ENCODE data around the gene CSGALNACT2.

The CSGALNACT2 gene

DNA sequence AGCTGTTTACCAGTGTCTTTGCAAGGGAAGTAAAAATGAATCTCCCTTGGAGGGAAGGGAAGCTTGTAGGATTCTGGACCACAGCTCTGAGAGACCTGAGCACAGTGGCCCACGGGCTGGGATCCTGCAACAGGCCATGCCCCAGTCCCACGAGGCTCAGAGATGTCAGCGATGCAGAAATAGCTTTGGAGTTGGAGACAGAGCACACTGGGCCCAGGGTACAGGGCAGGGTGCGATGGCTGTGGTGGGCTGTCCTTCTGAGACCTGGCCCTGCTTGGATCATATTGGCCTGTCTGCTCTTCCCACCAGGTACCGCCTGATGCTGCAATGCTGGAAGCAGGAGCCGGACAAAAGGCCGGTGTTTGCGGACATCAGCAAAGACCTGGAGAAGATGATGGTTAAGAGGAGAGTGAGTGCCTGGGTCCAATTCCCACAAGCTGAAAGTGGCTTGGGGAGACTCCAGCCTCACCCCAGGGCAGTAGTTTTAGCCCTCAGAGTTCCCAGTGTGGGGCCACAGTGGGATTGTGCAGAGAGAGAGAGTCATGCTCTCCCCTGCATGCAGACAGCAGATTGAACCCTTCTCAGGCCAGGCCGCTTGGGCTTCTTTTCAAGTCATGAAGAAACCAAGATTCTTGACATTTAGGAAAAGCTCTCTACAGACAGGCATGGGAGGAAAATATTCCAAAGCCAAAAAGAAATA, 13.5 kb upstream of the CSGALNACT2 start:
- DNase-seq (ENCODE audit: low read depth), result no peak

DNA sequence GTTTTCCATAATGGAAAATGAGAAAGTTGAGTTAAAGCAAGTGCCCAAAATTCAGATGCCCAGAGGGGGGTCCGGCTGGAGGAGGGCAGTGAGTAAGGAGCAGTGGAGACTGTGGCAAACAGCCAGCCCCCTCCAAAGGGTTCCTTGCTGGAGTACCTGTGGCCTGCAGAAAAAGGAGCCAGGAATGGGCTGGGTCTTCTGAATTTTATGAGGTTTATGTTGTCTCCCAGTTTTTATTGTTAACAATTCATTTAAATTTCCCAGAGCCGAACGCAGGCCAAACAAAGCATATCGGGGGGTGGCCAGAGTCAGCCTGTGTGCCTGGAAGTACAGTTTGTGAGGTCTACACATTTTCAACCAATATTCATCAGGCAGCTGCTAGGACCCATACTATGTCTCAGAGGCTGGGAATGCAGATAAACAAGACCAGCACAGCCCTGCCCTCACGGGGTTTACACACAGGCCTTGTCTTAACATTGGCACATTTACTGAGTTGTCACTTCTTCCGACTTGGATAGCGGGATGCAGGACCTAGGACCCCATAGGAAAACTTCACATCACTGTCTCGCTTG, 12.9 kb upstream of the CSGALNACT2 start:
- no peak for DNase-seq (ENCODE audit: low read depth)

DNA sequence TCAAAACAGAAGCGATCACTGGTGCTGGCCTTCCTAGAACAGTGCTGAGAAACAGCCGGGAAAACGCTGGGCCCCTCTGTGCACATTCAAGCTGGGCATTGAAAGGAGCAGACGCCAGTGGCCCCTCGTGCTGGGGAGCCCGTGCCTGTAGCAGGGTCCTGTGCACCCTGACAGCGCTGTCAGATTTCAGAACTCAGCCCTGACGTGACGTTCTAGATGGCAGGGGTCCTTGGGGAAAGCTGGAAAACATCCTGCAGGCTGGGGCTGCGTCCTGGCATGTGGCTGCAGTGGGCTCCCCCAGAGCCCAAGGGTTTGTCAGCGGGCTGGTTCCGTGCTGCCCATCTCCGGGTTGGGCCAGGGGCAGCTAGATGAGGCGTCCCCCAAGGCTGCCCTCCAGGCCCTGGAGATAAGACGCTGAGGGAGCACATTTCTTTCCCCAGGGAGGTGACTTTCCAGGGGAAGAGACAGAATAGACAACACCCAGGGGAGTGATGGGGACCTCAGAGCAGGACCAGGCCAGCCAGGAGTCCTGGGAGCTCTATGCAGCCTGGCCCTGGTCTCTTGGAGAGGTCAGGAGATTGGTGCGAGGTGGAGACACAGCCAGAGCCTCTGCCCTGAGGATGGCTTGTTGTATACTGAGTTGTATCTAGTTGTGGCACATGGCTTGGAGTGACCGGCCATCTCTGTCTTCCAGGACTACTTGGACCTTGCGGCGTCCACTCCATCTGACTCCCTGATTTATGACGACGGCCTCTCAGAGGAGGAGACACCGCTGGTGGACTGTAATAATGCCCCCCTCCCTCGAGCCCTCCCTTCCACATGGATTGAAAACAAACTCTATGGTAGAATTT, 12.1 kb upstream of the CSGALNACT2 start:
- DNase-seq (ENCODE audit: low read depth), result no peak

DNA sequence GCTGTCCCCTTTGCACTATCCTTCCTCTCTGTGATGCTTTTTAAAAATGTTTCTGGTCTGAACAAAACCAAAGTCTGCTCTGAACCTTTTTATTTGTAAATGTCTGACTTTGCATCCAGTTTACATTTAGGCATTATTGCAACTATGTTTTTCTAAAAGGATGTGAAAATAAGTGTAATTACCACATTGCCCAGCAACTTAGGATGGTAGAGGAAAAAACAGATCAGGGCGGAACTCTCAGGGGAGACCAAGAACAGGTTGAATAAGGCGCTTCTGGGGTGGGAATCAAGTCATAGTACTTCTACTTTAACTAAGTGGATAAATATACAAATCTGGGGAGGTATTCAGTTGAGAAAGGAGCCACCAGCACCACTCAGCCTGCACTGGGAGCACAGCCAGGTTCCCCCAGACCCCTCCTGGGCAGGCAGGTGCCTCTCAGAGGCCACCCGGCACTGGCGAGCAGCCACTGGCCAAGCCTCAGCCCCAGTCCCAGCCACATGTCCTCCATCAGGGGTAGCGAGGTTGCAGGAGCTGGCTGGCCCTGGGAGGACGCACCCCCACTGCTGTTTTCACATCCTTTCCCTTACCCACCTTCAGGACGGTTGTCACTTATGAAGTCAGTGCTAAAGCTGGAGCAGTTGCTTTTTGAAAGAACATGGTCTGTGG, 11.4 kb upstream of the CSGALNACT2 start:
- DNase-seq (ENCODE audit: low read depth), result no peak

DNA sequence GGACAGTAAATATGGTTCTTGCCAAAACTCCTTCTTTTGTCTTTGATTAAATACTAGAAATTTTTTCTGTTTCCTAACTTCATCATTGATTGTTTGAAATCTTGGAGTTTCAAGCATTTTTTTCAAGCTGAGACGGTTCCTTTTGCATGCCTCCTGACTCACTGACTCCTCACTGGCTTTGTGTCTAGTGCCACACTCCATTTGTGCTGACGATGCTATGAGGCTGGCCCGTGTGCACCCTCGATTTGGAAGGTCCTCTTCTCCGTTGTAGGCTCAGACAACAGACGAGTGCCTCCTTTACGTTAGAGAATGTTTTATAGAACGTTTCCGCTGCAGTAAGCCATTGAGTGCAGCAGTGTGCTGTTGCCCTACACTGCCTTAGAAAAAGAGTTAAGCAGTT, 10.8 kb upstream of the CSGALNACT2 start:
- DNase-seq (ENCODE audit: low read depth), result no peak

DNA sequence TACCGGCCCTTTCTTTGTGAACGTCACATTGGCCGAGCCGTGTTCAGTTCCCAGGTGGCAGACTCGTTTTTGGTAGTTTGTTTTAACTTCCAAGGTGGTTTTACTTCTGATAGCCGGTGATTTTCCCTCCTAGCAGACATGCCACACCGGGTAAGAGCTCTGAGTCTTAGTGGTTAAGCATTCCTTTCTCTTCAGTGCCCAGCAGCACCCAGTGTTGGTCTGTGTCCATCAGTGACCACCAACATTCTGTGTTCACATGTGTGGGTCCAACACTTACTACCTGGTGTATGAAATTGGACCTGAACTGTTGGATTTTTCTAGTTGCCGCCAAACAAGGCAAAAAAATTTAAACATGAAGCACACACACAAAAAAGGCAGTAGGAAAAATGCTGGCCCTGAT, 9.9 kb upstream of the CSGALNACT2 start:
- no peak for DNase-seq (ENCODE audit: low read depth)

DNA sequence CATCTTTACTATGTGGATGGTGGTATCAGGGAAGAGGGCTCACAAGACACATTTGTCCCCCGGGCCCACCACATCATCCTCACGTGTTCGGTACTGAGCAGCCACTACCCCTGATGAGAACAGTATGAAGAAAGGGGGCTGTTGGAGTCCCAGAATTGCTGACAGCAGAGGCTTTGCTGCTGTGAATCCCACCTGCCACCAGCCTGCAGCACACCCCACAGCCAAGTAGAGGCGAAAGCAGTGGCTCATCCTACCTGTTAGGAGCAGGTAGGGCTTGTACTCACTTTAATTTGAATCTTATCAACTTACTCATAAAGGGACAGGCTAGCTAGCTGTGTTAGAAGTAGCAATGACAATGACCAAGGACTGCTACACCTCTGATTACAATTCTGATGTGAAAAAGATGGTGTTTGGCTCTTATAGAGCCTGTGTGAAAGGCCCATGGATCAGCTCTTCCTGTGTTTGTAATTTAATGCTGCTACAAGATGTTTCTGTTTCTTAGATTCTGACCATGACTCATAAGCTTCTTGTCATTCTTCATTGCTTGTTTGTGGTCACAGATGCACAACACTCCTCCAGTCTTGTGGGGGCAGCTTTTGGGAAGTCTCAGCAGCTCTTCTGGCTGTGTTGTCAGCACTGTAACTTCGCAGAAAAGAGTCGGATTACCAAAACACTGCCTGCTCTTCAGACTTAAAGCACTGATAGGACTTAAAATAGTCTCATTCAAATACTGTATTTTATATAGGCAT, 9.1 kb upstream of the CSGALNACT2 start:
- no peak for DNase-seq (ENCODE audit: low read depth)

DNA sequence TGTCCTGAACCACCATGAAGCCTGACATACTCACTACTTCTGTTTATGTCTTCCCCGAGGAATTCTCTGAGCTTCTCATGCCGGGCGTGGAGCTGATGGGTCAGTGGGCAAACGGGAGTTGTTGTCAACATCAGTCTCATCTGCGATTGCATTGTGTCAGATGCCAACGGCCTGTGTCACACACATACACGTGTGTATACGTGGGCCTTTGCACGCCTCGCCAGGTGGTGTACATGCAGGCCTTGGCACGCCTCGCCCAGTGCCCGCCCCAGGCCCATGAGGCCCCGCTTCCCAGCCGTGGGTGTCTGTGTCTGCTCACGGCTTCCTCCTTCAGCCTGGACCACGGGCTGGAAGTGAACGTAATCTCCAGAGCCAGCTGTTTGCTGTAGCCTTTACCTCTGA, 7.5 kb upstream of the CSGALNACT2 start:
- DNase-seq (ENCODE audit: low read depth), result no peak

DNA sequence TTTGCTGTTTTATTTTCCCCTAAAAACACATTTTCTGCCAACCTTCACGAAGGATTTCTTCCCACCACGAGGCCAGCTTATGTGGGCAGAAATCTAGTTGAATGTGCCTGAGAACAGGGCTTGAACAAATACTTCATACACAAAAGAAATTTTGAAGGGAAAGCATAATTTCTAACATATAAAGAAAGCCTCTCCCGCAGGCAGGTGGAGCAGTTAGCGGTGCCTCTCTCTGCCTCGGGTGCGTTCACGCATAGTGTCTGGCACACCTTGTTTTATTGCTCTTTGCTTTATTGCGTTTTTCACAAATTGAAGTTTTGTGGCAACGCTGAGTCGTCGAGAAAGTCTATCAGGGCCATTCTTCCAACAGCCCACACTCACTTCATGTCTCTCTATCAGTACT, 7.0 kb upstream of the CSGALNACT2 start:
- no peak for DNase-seq (ENCODE audit: low read depth)

DNA sequence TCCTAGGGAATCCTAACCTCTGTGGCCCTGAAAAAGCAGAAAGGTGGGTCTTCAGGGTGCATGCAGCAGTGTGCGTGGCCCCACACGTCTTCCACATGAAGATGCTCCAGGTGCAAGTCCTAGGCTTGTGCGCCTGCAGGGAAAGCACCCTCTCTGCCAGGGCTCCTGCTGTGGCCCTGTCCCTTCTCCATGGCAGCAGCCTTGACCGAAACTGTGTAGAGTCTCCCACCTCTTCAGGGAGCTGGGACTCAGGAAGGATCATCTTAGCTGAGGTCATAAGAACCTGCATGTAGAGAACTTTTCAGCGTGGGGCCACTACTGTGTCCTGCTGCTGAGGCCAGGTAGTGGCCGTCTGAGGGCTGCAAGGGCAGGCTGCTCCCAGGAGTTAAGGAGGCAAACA, 6.3 kb upstream of the CSGALNACT2 start:
- DNase-seq (ENCODE audit: low read depth), result no peak

DNA sequence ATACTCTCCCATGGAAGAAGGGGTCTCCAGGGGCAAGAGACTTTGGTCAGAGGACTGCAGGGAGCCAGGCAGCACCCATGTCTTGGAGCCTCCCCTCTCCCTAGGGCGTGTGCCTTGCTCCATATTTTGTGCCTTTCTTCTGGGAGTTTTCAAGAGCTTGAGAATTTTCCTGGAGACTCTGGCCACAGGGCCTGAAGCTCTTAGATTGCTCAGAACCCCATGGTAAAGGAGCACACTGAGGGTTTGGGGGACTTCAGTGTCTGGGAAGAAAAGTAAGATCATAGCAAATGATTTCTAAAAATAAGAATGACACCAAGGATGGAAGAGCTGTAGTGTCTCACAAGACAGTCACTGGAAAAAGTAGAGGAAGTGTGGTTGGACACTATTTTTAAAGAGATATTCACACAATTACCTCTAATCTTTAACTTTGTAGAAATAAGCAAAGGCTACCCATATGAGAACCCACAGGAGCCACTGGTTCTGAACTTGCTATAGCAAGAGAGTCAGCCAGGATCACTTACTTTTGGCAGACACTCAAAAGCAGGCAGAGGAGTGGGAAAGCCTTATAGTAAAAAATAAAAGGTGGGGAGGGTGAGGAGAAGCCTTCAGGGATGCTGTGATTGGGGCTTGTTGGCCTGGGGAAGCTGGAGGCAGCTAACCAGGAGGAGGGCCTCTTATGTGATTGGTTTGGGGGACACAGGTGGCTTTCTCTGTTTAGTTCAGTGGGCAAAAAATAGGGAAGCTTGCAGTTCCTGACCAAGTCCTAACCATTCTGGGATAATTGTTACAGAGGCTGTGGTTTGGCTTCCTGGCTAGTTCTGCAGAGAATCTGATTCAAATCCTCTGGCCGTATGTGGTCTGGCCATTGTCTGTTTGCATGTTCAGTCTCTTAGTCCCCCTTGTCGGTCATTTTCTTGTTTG, 5.1 kb upstream of the CSGALNACT2 start:
- DNase-seq (ENCODE audit: low read depth), result no peak

DNA sequence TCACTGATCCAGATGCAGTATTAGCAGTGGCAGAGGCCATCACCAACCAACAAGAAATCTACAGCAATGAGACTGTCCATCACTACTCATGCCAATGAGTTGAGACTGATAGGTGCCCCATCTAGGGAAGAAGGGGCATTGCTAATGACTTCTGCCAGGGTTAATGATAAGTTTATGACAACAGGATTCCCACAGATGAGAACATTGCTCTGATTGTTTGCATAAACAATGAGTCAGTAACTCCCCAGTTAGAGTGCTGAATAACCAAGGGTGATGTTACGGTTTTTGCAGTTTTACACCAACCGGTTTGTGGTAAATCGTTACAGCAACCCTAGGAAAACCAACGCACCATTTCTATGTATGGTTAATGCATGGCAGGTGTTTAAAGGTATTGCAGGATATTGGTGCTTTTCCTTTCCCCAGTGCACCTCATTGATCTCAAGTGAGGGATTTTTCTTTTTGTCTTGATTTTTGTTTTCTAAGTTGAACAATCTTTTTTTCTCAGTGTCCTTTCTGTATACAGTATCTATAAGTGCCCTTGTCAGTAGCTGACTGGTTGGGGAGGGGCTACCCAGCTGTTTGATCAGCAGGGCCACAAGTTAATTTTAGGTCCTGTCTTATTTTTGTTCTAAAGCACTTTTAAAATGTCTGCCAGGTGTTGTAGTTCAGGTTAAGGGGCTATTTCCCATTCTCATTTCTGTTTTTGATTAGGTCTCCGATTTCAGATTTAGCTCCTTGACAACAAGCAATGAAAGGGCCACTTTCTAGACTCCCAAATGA, 3.9 kb upstream of the CSGALNACT2 start:
- no peak for DNase-seq (ENCODE audit: low read depth)

DNA sequence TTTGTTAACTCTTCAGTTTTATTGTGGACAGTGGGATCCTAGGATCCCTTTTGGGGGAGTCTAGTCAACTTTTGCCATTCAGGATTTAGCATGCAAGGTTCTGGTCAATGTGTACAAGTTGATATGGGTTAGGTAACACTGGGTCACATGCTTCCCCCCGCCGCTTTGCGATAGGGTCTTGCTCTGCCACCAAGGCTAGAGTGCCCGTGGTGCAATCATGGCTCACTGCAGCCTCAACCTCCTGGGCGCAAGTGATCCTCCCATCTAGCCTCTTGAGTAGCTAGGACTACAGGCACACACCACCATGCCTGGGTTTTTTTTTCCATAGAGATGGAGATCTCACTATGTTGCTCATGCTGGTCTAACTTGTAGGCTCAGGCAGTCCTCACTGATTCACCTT, 3.2 kb upstream of the CSGALNACT2 start:
- no peak for DNase-seq (ENCODE audit: low read depth)

DNA sequence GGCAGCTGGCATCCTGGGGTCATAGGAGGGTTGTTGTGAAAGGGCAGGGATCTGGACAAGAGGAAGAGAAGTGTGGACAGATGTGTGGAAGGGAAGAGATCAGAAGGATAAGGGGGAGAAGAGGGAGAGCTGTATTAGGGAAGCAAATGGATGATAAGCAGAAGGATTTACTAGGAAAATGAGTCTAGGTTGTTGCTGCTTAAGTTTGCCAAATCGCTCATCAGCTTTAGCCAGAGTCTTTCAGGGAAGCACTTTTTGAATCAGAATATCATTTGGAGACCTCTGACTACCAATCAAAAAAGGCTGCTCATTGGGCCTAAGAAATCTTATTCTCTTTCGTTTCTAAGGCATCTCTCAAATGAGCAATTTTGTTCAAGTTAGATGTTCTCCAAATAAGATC, 2.6 kb upstream of the CSGALNACT2 start:
- DNase-seq (ENCODE audit: low read depth), result no peak

DNA sequence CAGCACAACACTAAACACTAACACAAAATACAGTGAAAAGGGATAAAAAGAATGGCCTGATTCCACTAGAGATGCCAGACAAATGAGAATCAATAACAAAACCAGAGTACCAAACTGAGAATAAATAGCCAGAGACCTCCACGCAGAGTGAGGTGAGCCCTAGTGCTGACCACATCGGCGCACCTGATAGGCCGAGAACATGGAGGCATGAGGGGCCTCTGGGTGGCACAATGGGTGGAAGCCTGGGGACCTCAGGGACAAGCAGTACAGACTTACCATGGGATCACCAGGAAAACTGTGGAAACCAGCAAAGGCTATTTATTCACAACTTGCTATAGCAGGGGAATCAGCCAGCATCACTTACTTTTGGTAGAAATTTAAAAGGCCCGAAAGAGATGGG, 1.8 kb upstream of the CSGALNACT2 start:
- DNase-seq (ENCODE audit: low read depth), result no peak

DNA sequence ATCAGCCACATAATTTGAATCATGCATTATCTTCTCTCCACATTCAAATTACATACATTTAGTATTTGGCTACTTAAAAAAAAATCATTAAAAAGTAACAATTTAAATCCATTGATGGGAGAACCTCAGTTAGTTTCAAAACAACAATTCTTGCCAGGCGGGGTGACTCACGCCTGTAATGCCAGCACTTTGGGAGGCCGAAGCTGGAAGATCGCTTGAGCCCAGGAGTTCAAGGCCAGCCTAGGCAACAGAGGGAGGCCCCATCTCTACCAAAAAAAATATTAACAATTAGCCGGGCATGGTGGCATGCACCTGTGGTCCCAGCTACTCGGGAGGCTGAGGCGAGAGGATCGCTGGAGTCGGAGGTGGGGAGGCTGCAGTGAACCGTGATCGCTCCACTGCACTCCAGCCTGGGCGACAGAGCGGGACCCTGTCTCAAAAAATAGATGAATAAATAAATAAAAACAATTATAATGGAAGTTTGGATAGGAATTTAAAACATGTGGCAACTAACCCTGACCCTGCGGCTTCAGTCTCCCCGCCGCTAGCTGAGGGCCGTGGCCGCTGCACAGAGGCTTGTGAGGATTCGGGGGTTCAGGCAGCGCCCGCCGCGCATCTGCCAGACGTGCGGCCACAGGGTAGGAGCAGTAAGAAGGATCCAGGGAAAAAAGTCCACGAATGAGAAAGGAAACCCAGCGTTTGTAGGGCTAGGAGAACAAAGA, 1.1 kb upstream of the CSGALNACT2 start:
- DNase-seq (ENCODE audit: low read depth), result no peak

DNA sequence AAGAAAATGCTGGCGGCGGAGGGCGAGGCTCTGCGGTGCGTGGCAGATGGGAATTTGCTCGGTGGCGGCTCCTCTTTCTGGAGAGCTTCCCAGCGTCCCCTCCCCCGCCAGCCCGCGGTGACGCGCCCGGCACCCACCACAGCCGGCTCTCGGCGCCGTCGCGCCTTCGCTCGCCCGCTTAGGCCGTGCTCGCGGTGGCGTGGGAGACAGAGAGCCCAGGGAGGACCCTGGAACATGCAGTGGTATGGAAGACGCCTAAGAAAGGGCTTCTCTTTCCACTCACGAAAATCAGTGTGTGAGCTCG, 576 bp upstream of the CSGALNACT2 start:
- no peak for DNase-seq (ENCODE audit: low read depth)

DNA sequence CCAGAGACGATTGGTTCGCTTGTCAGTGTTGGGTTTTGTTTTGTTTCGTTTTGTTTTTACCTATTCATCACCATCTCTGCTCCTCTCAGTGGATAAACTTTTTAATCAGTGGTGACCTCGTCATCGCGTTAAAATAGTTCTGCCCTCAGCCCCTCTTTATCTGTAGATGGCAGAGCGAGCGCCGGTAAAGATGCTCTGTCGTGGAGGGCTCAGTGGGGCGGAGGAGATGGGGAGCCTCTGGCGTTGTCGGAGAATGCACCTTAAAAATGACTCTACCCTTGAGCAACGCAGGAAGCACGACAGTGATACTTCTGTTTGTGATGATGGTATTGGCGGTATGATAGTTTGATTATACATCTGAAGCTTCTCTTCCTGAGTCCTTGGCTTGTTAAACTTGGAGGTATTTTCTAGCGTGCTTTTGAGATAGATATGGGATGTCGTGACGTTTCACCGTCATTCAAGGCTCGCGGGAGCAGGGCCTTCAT, 554 bp downstream of the CSGALNACT2 start:
- no peak for DNase-seq (ENCODE audit: low read depth)

DNA sequence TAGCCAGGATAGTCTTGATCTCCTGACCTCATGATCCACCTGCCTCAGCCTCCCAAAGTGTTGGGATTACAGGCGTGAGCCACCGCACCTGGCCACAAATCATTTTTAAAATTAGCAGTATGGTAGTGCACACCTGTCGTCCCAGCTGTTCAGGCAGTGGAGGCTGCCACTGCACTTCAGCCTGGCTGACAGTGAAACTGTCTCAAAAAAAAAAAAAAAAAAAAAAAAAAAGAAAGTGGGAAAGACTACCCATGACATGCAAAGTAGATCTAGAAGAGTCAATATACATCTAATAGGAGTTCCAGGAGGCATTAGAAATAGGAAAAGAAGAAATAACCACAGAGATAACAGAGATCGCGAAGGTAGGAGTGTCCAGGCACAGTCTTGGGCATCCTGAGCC, 3.2 kb downstream of the CSGALNACT2 start:
- no peak for DNase-seq (ENCODE audit: low read depth)

DNA sequence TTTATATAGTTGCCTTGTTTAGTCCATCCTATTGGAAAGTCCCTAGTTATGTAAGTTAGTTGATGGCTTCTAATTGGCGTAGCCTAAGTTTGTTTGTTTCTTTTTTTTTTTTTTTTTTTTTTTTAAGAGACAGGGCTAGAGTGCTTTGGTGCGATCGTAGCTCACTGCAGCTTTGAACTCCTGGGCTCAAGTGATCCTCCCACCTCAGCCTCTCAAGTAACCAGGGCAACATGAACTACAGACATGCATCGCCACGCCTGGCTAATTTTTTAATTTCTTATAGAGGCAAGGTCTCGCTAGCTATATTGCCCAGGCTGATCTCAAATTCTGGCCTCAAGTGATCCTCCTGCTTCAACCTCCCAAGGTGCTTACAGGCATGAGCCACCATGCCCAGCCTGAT, 7.1 kb downstream of the CSGALNACT2 start:
- DNase-seq (ENCODE audit: low read depth), result no peak
